Measurements from ENCODE around the gene INS. TPM values are rescaled to one million over a fixed set of nuclear protein-coding genes. Genes with fewer than 3 reads are reported as not detected.

INS gene
- not detected for total RNA-seq
- not detected for polyA plus RNA-seq

DNA sequence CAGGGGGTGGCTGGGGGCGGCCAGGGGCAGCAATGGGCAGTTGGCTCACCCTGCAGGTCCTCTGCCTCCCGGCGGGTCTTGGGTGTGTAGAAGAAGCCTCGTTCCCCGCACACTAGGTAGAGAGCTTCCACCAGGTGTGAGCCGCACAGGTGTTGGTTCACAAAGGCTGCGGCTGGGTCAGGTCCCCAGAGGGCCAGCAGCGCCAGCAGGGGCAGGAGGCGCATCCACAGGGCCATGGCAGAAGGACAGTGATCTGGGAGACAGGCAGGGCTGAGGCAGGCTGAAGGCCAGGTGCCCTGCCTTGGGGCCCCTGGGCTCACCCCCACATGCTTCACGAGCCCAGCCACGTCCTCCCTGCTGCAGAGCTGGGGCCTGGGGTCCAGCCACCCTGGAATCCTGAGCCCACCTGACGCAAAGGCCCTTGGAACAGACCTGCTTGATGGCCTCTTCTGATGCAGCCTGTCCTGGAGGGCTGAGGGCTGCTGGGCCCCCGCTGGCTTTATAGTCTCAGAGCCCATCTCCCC lies at the start of gene INS:
Gene INS, minus strand, starts transcription at position 474 of the 524 bp plus-strand sequence. Its CDS starts 238 bp downstream, at position 236.
- H3K4me1 ChIP-seq (ENCODE audit: insufficient read depth, low read length), result no peaks in the 10 kb centered on the region
- no peak within 1 kb of the TSS for H3K27ac ChIP-seq (ENCODE audit: low read depth, low read length)
- DNase-seq, result no peak
- Mint-ChIP-seq H3K4me3 (no peak within 1 kb of the TSS), H3K36me3 (no peaks in the 10 kb centered on the region), H3K27me3 (peaks cover 2 to 6% of the 10 kb centered on the region in 2 donors), H3K4me1 (no peaks in the 10 kb centered on the region), H3K27ac (no peak within 1 kb of the TSS), H3K9me3 (no peaks in the 10 kb centered on the region)
- H3K36me3 ChIP-seq (ENCODE audit: insufficient read depth, low read length), result no peaks in the 10 kb centered on the region
- POLR2A ChIA-PET, result no interaction called here
- H3K27me3 ChIP-seq (ENCODE audit: insufficient read depth, low read length, poor library complexity, severe bottlenecking), result no peaks in the 10 kb centered on the region
- CTCF ChIA-PET, result interaction anchor here (0.9 kb wide), 1 partner anchor 260 kb away, joined by 3 read pairs; no protein-coding TSS in a partner anchor
- H3K9me3 ChIP-seq (ENCODE audit: low read length), result no peaks in the 10 kb centered on the region
- no peak within 1 kb of the TSS for H3K4me3 ChIP-seq (ENCODE audit: low read length)

DNA sequence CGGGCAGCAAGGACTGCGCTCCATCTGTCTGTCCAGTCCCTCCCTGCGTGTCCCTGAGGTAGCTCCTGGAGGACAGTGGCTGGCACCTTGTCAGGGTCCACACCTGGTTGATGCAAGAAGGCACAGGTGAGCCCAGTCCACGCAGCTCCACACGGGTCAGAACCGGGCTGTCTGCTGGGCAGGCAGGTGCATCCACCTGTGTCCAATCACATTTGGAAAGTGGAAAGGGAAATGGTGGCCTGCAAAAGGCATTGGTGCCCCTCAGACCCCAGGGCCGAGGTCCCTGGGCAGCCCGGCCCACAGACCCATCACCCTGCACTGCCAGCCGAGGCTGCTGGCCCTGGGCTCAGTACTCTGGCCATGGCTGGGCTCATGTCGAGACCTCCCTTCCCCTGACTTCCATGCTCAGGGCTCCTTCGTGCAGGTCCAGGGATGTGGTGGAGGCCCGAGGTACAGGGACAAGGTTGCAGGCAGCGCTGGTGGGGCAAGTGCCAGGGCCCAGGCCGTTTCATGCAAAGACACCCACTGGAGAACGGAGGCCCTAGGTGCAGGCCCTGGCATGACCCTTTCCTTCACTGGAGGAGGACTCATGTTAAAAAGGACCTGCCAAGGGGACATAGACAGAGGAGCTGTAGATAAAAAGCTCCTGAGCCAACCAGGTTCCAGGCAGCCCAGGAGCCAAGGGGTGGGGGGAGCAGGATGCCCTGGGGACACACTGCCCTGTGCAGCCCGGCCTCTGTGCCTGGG lies 49.5 kb upstream of the INS start:
- no peaks in the 10 kb centered on the region for H3K27me3 ChIP-seq (ENCODE audit: insufficient read depth, low read length, poor library complexity, severe bottlenecking)
- H3K4me3 Mint-ChIP-seq, result no peak overlapping the region
- no peak overlapping the region for H3K27ac Mint-ChIP-seq
- CTCF ChIA-PET, result interaction anchor here (2.6 kb wide), 1 partner anchor 210 kb away, joined by 7 read pairs; no protein-coding TSS in a partner anchor
- H3K4me3 ChIP-seq (ENCODE audit: low read length), result no peak overlapping the region
- H3K36me3 Mint-ChIP-seq, result no peaks in the 10 kb centered on the region
- H3K36me3 ChIP-seq (ENCODE audit: insufficient read depth, low read length), result no peaks in the 10 kb centered on the region
- H3K9me3 Mint-ChIP-seq, result no peaks in the 10 kb centered on the region
- H3K9me3 ChIP-seq (ENCODE audit: low read length), result no peaks in the 10 kb centered on the region
- POLR2A ChIA-PET, result no interaction called here
- H3K27ac ChIP-seq (ENCODE audit: low read depth, low read length), result no peak overlapping the region
- H3K4me1 Mint-ChIP-seq, result peaks cover 13 to 21% (median 18%) of the 10 kb centered on the region in 3 donors
- H3K27me3 Mint-ChIP-seq, result peaks cover 7 to 11% of the 10 kb centered on the region in 2 donors
- peaks cover 15% of the 10 kb centered on the region for H3K4me1 ChIP-seq (ENCODE audit: insufficient read depth, low read length)
- no peak for DNase-seq

DNA sequence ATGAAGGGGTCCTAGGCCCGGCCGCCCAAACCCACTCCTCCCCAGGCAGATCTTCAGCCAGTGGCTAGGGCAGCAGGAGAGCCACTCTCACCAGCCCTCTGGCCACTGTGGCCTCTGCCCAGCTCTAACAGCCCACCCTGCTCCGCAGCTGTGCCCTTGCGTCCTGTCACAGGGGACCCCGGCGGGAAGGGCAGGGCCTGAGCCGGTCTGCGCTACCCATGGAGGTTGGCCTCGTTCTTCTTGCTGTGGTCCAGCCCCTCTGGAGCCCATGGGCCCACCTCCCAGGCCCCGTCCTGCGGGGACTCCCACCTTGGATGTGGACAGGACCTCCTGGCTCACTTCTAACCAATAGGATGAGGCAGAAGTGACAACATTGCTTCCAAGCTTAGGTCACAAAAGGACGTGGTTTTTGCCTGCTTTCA lies 48.9 kb upstream of the INS start:
- POLR2A ChIA-PET, result no interaction called here
- Mint-ChIP-seq H3K27ac (no peak overlapping the region), H3K4me3 (no peak overlapping the region), H3K9me3 (no peaks in the 10 kb centered on the region), H3K4me1 (peaks cover 13 to 18% (median 17%) of the 10 kb centered on the region in 3 donors), H3K27me3 (peaks cover 7 to 11% of the 10 kb centered on the region in 2 donors), H3K36me3 (no peaks in the 10 kb centered on the region)
- Histone ChIP-seq H3K27ac (ENCODE audit: low read depth, low read length) (no peak overlapping the region), H3K36me3 (ENCODE audit: insufficient read depth, low read length) (no peaks in the 10 kb centered on the region), H3K4me1 (ENCODE audit: insufficient read depth, low read length) (peaks cover 15% of the 10 kb centered on the region), H3K27me3 (ENCODE audit: insufficient read depth, low read length, poor library complexity, severe bottlenecking) (no peaks in the 10 kb centered on the region), H3K9me3 (ENCODE audit: low read length) (no peaks in the 10 kb centered on the region), H3K4me3 (ENCODE audit: low read length) (no peak overlapping the region)
- peak in 1 of 5 donors; percentile 45 for DNase-seq
- CTCF ChIA-PET, result interaction anchor here (2.6 kb wide), 1 partner anchor 210 kb away, joined by 7 read pairs; no protein-coding TSS in a partner anchor

DNA sequence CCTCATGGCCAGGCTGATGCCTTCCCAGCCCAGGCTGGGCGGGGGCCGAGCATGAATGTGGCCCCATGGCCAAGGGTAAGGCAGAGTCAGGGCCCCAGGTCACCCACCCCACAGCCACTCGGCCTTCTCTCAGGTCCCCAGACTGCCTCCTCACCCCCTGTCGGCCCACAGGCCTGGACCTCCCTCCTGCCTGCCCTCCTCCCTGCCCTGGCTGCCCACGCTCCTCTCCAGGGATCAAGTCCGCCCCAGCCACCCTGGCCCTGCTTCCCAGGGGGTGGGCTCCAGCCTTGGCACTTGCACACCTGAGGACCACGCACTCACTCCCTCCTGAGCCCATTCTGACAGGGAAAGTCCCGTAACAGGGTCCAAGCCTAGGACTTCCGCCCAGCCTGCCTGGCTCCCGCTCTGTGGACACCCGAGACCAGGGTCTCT lies 48.4 kb upstream of the INS start:
- H3K9me3 ChIP-seq (ENCODE audit: low read length), result no peaks in the 10 kb centered on the region
- H3K36me3 ChIP-seq (ENCODE audit: insufficient read depth, low read length), result no peaks in the 10 kb centered on the region
- DNase-seq, result no peak
- Mint-ChIP-seq H3K27me3 (peaks cover 5 to 11% of the 10 kb centered on the region in 2 donors), H3K27ac (no peak overlapping the region), H3K36me3 (no peaks in the 10 kb centered on the region), H3K4me1 (peaks cover 13 to 18% (median 15%) of the 10 kb centered on the region in 3 donors), H3K4me3 (no peak overlapping the region), H3K9me3 (no peaks in the 10 kb centered on the region)
- H3K4me1 ChIP-seq (ENCODE audit: insufficient read depth, low read length), result peaks cover 15% of the 10 kb centered on the region
- ChIA-PET POLR2A (no interaction called here), CTCF (interaction anchor here (2.6 kb wide), 1 partner anchor 211 kb away, joined by 7 read pairs; no protein-coding TSS in a partner anchor)
- H3K27me3 ChIP-seq (ENCODE audit: insufficient read depth, low read length, poor library complexity, severe bottlenecking), result no peaks in the 10 kb centered on the region
- H3K27ac ChIP-seq (ENCODE audit: low read depth, low read length), result no peak overlapping the region
- H3K4me3 ChIP-seq (ENCODE audit: low read length), result no peak overlapping the region

DNA sequence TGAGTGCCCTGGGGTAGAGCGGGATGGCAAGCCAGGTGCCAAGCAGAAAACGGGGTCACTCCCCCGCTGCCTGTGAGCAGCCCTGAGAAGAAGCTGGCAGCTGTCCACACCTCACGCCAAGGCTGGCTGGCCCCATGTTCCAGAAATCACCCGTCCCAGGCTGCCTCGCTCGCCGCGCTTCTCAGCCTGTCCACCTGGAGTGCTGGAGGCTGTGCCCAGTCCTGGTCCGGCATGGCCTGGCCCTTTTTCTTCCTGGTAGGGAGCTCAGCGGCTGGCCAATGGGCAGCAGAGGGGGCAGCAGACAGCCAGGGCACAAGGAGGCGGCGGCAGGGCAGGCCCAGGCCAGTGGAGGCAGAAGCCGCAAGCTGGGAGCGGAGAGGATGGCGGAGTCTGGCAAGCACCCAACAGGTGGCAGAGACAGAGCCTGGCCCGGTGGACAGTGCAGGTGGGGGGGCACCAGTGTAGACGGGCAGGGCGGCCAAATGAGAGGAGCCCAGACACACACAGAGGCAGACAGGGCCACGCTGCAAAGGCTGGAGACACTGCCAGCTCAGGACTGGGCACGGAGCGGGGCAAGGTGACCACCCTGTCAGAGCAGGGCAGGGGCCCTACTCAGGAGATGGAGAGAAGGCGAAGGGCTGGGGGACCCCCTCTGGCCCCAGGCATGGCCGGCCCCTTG lies 47.8 kb upstream of the INS start:
- Mint-ChIP-seq H3K27me3 (peaks cover 4 to 11% of the 10 kb centered on the region in 2 donors), H3K36me3 (no peaks in the 10 kb centered on the region)
- POLR2A ChIA-PET, result no interaction called here

DNA sequence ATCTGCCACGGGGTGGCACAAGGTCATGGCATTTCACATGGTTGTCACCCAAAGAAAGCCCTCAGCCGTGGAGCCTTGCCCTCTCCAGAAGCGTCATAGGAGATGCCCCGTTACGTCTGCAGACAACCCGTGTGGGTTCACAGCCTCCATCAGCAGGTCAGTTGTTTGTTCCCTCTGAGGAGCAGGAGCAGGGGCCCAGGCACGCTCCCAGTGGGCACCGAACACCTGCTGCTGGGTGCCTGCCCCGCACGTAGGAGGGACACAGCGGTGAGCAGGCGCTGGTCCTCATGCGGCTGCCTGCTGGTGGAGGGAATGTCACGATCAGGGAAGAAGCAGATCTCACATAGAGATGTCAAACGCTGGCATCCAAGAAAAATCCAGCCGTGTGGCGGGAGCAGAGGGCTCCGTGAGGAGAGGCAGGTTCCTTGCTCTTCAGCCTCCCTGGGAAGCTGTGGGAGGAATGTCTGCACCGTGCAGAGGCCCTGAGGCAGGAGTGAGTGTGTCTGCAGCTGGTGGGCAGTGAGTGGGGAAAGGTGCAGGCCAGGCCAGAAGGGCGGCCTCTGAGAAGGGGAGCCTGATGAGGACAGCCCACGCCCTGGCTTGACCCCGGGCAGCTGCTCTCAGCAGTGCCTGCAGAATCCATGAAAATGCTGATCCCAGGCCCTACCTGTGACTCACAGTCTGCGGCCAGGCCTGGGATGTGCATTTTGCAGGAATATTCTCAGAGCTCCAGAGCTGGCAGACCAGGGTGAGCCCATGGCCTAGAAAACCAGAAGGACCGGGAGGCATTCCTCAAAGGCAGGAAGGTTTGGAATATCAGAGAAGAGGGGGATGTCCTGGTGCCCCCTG lies 47.0 kb upstream of the INS start:
- Mint-ChIP-seq H3K9me3 (no peaks in the 10 kb centered on the region), H3K27me3 (peaks cover 4 to 11% of the 10 kb centered on the region in 2 donors), H3K4me3 (no peak overlapping the region), H3K36me3 (no peaks in the 10 kb centered on the region), H3K27ac (peak overlapping the region in 1 of 8 donors; percentile 87), H3K4me1 (peaks cover 0 to 4% (median 3%) of the 10 kb centered on the region in 3 donors)
- H3K27ac ChIP-seq (ENCODE audit: low read depth, low read length), result no peak overlapping the region
- peaks cover 3% of the 10 kb centered on the region for H3K4me1 ChIP-seq (ENCODE audit: insufficient read depth, low read length)
- no peak for DNase-seq
- no peaks in the 10 kb centered on the region for H3K36me3 ChIP-seq (ENCODE audit: insufficient read depth, low read length)
- POLR2A ChIA-PET, result no interaction called here
- H3K27me3 ChIP-seq (ENCODE audit: insufficient read depth, low read length, poor library complexity, severe bottlenecking), result no peaks in the 10 kb centered on the region
- no peak overlapping the region for H3K4me3 ChIP-seq (ENCODE audit: low read length)
- CTCF ChIA-PET, result interaction anchor here (2.6 kb wide), 1 partner anchor 212 kb away, joined by 7 read pairs; no protein-coding TSS in a partner anchor
- H3K9me3 ChIP-seq (ENCODE audit: low read length), result no peaks in the 10 kb centered on the region

More for the DNA sequence above, 47.8 kb upstream of the INS start:
- Mint-ChIP-seq H3K9me3 (no peaks in the 10 kb centered on the region), H3K4me3 (no peak overlapping the region), H3K27ac (peak overlapping the region in 1 of 8 donors; percentile 87), H3K4me1 (peaks cover 7 to 12% (median 9%) of the 10 kb centered on the region in 3 donors)
- Histone ChIP-seq H3K4me1 (ENCODE audit: insufficient read depth, low read length) (peaks cover 11% of the 10 kb centered on the region), H3K27ac (ENCODE audit: low read depth, low read length) (no peak overlapping the region), H3K4me3 (ENCODE audit: low read length) (no peak overlapping the region), H3K9me3 (ENCODE audit: low read length) (no peaks in the 10 kb centered on the region), H3K36me3 (ENCODE audit: insufficient read depth, low read length) (no peaks in the 10 kb centered on the region), H3K27me3 (ENCODE audit: insufficient read depth, low read length, poor library complexity, severe bottlenecking) (no peaks in the 10 kb centered on the region)
- DNase-seq, result no peak
- CTCF ChIA-PET, result interaction anchor here (2.6 kb wide), 1 partner anchor 212 kb away, joined by 7 read pairs; no protein-coding TSS in a partner anchor

DNA sequence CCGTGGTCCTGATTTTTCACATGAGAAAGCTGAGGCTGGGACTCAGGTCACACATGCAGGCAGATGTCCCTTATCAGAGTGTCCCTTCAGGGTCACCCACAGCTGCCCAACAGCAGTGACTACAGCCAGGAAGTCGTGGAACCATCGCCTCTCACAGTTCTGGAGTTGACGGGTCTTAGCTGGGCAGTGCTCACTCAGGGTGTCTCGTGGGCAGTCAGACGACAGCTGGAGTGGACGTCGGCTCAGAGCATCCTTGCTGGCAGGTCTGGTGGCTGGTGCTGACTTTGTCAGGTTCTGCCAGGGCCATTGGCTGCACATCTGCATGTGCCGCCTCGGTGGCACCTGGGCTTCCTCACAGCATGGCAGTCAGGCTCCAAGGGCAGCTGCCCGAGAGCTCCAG lies 46.2 kb upstream of the INS start:
- Mint-ChIP-seq H3K27me3 (peaks cover 4 to 11% of the 10 kb centered on the region in 2 donors), H3K4me1 (peaks cover 0 to 1% (median under 1%) of the 10 kb centered on the region in 3 donors), H3K27ac (peak overlapping the region in 1 of 8 donors; percentile 47), H3K9me3 (no peaks in the 10 kb centered on the region), H3K4me3 (no peak overlapping the region), H3K36me3 (no peaks in the 10 kb centered on the region)
- no peaks in the 10 kb centered on the region for H3K36me3 ChIP-seq (ENCODE audit: insufficient read depth, low read length)
- no peak for DNase-seq
- POLR2A ChIA-PET, result no interaction called here
- H3K27ac ChIP-seq (ENCODE audit: low read depth, low read length), result no peak overlapping the region
- H3K4me1 ChIP-seq (ENCODE audit: insufficient read depth, low read length), result no peaks in the 10 kb centered on the region
- no peaks in the 10 kb centered on the region for H3K9me3 ChIP-seq (ENCODE audit: low read length)
- CTCF ChIA-PET, result no interaction called here
- no peak overlapping the region for H3K4me3 ChIP-seq (ENCODE audit: low read length)
- no peaks in the 10 kb centered on the region for H3K27me3 ChIP-seq (ENCODE audit: insufficient read depth, low read length, poor library complexity, severe bottlenecking)
